ENCODE measurements around the gene ABLIM1.

Gene ABLIM1

DNA sequence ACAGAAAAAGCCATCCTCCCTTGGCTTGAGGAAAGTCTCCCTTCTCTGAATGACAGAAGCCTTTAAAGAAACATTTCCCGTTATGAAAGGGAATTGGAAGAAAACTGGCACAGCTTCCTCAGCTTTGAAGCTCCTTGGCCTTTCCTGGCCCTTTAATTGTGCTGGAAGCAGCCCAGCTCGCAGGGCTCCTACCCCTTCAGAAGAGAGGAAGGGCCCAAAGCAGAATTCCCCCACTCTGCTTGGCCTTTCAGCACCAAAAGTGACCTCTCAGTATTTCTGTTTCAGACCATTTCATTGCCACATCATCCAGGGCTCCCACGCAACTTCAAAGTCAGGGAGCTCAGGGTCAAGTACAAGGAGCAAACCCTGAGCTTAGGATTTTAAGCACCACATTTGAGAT, 258.0 kb downstream of the ABLIM1 start:
- TF ChIP-seq, protein P1, sequence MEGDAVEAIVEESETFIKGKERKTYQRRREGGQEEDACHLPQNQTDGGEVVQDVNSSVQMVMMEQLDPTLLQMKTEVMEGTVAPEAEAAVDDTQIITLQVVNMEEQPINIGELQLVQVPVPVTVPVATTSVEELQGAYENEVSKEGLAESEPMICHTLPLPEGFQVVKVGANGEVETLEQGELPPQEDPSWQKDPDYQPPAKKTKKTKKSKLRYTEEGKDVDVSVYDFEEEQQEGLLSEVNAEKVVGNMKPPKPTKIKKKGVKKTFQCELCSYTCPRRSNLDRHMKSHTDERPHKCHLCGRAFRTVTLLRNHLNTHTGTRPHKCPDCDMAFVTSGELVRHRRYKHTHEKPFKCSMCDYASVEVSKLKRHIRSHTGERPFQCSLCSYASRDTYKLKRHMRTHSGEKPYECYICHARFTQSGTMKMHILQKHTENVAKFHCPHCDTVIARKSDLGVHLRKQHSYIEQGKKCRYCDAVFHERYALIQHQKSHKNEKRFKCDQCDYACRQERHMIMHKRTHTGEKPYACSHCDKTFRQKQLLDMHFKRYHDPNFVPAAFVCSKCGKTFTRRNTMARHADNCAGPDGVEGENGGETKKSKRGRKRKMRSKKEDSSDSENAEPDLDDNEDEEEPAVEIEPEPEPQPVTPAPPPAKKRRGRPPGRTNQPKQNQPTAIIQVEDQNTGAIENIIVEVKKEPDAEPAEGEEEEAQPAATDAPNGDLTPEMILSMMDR (conservative IDR thresholded peaks at IDR 0.05): no peak
- no peak for TF ChIP-seq ZFX (IDR thresholded peaks at IDR 0.05)

DNA sequence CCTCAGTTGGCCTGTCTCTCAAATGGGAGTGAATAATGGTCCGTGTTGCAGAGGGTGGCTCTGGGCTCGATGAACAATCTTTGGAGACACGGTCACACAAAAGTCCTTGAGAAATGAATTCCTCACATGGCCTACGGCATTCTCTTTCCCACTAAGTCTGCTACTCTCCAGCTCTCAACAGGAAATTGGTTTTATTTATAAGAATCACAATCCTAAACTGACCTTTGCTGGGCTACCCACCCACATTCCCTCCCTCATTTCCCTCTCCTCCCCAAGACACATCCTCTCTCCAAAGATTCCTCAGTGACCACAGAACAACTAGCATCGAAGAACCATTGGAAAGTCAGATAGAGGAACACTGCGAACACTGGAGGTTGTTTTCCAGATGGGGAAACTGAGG, 258.5 kb downstream of the ABLIM1 start:
- H3K27ac ChIP-seq: no peak overlapping the region
- TF ChIP-seq, protein P1 (conservative IDR thresholded peaks at IDR 0.05): no peak
- TF ChIP-seq ZFX (IDR thresholded peaks at IDR 0.05): no peak

More for the DNA sequence above, 258.0 kb downstream of the ABLIM1 start:
- H3K27ac ChIP-seq: no peak overlapping the region

DNA sequence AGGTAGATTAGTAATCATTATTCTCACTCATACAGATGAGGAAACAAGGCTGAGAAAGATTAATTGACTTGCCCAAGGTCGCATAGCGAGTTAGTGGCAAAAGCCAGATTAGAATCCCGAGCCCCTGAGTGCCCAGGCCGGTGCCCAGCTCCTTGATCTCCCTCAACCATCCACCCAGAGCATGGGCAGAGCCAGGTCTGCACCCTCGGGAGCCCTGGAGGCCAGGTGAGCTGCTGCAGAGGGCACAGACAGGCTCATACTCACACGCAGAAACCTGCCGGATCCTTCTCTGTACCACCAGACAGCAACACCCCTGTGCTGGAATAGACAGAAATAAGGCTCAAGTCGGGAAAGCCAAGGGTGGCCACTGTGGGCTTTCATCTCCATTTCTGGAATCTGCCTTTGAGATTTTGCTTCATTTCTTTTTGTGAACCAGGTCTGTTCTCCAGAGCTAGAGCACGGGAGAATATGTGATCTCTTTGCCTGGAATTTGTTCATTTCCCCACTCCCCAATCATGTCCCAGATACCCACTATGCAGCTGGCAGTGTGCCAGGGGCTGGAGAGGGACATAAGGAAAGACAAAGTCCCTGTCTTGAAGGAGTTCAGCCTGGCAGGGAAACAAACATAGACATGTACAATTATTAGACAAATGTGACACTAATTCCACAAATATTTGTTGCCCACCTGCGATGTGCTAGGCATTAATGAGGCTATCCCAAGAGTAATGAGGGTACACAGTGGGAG, 259.3 kb downstream of the ABLIM1 start:
- TF ChIP-seq ZFX (IDR thresholded peaks at IDR 0.05): no peak
- TF ChIP-seq, protein P1 (conservative IDR thresholded peaks at IDR 0.05): no peak
- no peak overlapping the region for H3K27ac ChIP-seq

DNA sequence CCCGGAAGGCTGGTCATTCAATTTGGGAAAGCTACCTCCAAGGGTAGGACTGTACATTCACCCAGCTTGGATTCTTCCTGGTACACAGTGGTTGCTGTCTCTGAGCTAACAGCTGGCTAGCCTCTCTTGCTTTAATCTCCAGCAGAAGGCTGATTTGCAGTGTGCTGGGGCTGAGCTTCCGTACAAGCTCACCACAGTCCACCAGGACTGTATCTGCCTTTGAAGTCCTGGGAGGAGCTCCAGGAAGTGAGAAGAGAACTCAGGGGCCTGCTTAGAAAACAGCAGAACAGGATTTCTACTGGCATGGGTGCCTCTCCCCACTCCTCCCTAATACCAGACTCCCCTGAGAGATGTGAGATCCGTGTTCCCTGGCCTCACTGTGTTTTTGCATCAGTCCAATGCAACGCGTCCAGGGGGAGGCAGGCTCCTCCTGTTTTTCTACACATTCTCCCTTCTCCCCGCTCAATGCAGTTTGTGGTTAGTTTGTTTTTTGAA, 260.4 kb downstream of the ABLIM1 start:
- no peak overlapping the region for H3K27ac ChIP-seq

DNA sequence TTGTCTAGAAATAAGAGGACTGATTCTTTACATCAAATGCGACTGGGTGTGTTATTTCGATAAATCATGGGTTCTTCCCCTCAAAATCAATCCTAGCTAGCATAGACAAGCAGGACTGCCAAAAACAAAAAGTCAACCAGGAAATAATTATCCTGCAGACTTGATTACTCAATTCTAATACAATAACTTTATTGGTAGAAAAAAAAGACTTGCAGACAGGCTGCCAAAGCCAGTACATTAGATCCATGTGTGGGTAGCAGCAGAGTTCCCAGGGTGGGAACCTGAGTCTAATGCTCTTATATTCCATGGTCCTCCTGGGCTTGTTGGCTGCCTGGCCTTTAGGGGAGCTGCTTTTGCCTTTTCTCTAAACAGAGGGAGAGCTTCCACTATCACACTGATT, 261.6 kb downstream of the ABLIM1 start:
- TF ChIP-seq, protein P1 (conservative IDR thresholded peaks at IDR 0.05): no peak
- TF ChIP-seq ZFX (IDR thresholded peaks at IDR 0.05): no peak
- no peak overlapping the region for H3K27ac ChIP-seq

More for the DNA sequence above, 260.4 kb downstream of the ABLIM1 start:
- TF ChIP-seq, protein P1 (conservative IDR thresholded peaks at IDR 0.05): no peak
- no peak for TF ChIP-seq ZFX (IDR thresholded peaks at IDR 0.05)

DNA sequence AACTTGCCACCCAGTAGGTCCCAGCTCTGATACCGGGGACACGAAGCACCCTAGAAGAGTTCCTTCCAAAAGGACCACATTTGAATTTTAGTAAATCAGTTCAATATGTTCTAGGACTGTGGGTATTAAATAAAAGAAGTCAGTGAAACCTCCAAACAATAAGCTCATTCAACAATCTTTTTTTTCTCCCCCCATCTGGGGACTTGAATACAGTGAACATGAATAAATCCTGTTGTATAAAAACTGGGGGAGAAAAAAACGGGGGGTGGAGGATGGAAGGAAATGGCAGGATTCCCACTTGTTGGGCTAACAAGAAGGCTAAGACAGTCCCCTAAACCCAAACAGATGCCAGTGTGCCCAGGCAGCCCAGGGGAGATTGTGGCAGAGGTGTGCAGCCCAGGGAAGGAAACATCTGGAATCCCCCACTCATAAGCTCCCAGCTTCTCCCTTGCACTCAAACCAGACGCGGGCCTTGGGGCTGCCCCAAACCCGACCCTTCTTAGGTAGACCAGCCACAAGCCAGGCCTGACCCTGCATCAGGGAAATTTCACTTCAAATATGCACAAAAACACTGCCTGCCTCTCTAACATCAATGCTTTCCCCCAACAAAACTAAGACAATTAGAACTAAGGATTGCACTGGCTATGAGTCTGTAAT, 262.6 kb downstream of the ABLIM1 start:
- H3K27ac ChIP-seq: no peak overlapping the region
- TF ChIP-seq ZFX (IDR thresholded peaks at IDR 0.05): no peak
- TF ChIP-seq, protein P1 (conservative IDR thresholded peaks at IDR 0.05): no peak

DNA sequence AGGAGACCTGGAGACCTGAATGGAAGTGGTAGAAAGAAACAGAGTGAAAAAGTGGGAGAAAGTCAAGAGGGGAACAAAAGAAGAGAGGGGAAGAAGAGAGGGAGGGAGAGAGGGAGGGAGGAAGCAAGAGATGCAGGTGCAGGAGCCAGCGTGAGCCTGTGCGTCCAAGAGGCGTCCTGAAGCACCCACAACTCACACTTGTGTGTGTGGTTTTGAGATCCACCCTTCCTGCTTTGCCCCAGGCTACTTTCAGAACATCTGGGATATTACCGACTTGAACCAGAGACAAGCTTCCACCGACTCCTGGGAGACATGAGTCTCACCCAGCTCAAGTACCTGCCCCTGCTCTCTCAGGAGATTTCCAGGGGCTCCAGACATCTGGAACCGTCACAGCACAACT, 263.5 kb downstream of the ABLIM1 start:
- no peak for TF ChIP-seq ZFX (IDR thresholded peaks at IDR 0.05)
- TF ChIP-seq, protein P1 (conservative IDR thresholded peaks at IDR 0.05): no peak
- no peak overlapping the region for H3K27ac ChIP-seq

Measured in C4-2B (cell line).